DND-41 (cell line): ENCODE data around the gene ARRDC4.

Experiments
- ATAC-seq: fragments of 200-7000 bp; cut with Tn5 transposase; 3 replicates; pipeline ENCODE4 v1.9.1; 2021; ENCODE audit warnings: low read depth; ENCODE audit not compliant: insufficient read depth
- DNase-seq: peaks from one replicate; pipeline ENCODE4 v3.0.0-alpha.2; 2020
- H2AFZ ChIP-seq: 2 replicates; pipeline ENCODE4 v1.6.0; 2012; ENCODE audit warnings: low read depth, low read length
- H3K27ac ChIP-seq: 2 replicates; pipeline ENCODE4 v1.5.1; 2012; ENCODE audit warnings: low read length, inconsistent platforms
- H3K27me3 ChIP-seq: fragments of 200-600 bp; sonication (generic); 2 replicates; pipeline ENCODE4 v1.6.0; 2012; ENCODE audit warnings: low read length, mild to moderate bottlenecking, inconsistent platforms; ENCODE audit not compliant: insufficient read depth, poor library complexity
- H3K36me3 ChIP-seq: 2 replicates; pipeline ENCODE4 v1.5.1; 2012; ENCODE audit warnings: low read length, inconsistent platforms; ENCODE audit not compliant: insufficient read depth
- H3K4me1 ChIP-seq: 2 replicates; pipeline ENCODE4 v1.5.1; 2012; ENCODE audit warnings: mild to moderate bottlenecking, low read length; ENCODE audit not compliant: insufficient read depth
- H3K4me2 ChIP-seq: 2 replicates; pipeline ENCODE4 v1.6.0; 2012; ENCODE audit warnings: mild to moderate bottlenecking, moderate library complexity, low read length, inconsistent platforms; ENCODE audit not compliant: insufficient read depth
- H3K4me3 ChIP-seq, 2 experiments: fragments of 200-600 bp in 1 of 2; shearing (Covaris generic) in 1 of 2; 2 replicates each; pipeline ENCODE4 v1.5.1; 2012 to 2016; ENCODE audit warnings: inconsistent platforms in 2 of 2, low read length in 2 of 2, mild to moderate bottlenecking in 2 of 2, low read depth in 1 of 2, moderate library complexity in 1 of 2
- H3K79me2 ChIP-seq: 2 replicates; pipeline ENCODE4 v1.6.0; 2012; ENCODE audit warnings: low read length, inconsistent platforms; ENCODE audit not compliant: insufficient read depth
- H3K9ac ChIP-seq: 2 replicates; pipeline ENCODE4 v1.6.0; 2012; ENCODE audit warnings: low read depth, mild to moderate bottlenecking, inconsistent platforms, low read length, moderate library complexity
- H3K9me3 ChIP-seq: 2 replicates; pipeline ENCODE4 v1.5.1; 2012; ENCODE audit warnings: low read length, moderate library complexity, mild to moderate bottlenecking, inconsistent platforms; ENCODE audit not compliant: insufficient read depth, severe bottlenecking
- H4K20me1 ChIP-seq: 2 replicates; pipeline ENCODE4 v1.6.0; 2012; ENCODE audit warnings: low read length; ENCODE audit not compliant: insufficient read depth
- CTCF ChIP-seq: IDR thresholded peaks from 2 replicates; pipeline ENCODE4 v1.5.1; 2012; ENCODE audit warnings: borderline replicate concordance, low read length, moderate library complexity, mild to moderate bottlenecking; ENCODE audit not compliant: poor library complexity, severe bottlenecking; ENCODE audit errors: extremely low read depth
- EZH2 ChIP-seq: IDR thresholded peaks from 3 replicates; pipeline ENCODE4 v1.6.1; 2012; ENCODE audit warnings: borderline replicate concordance, low read depth, mild to moderate bottlenecking, moderate library complexity, low read length, inconsistent platforms; ENCODE audit not compliant: severe bottlenecking

ARRDC4 gene

GRCh38 chr15:97959724-97960363, 659 bp upstream of the ARRDC4 start:
- Histone ChIP-seq H3K4me3 (peak overlapping the region; percentile 9 to 57; a peak in 3 of 4 replicates), H3K9me3 (no peaks in the 10 kb centered on the region), H4K20me1 (no peaks in the 10 kb centered on the region), H3K4me1 (peaks cover 44% of the 10 kb centered on the region), H2AFZ (peak overlapping the region; percentile 67), H3K4me2 (peak overlapping the region; percentile 78), H3K79me2 (peaks cover 46% of the 10 kb centered on the region), H3K27me3 (no peaks in the 10 kb centered on the region), H3K36me3 (peaks cover 20% of the 10 kb centered on the region), H3K27ac (peak overlapping the region; percentile 69), H3K9ac (peak overlapping the region; percentile 54)
- no peak for DNase-seq
- no peak for TF ChIP-seq EZH2
- TF ChIP-seq CTCF, result no peak
- ATAC-seq, result no peak

GRCh38 chr15:97961067-97961954, 808 bp downstream of the ARRDC4 start:
- H2AFZ ChIP-seq, result peak overlapping the region; percentile 65
- H4K20me1 ChIP-seq, result no peaks in the 10 kb centered on the region
- H3K79me2 ChIP-seq, result peaks cover 57% of the 10 kb centered on the region
- peak overlapping the region; percentile 79 for H3K9ac ChIP-seq
- peak overlapping the region; percentile 69 for H3K4me2 ChIP-seq
- H3K27ac ChIP-seq, result peak overlapping the region; percentile 86
- peaks cover 33% of the 10 kb centered on the region for H3K36me3 ChIP-seq
- ATAC-seq (no peak), DNase-seq (peak; percentile 24)
- TF ChIP-seq CTCF (no peak), EZH2 (no peak)
- H3K4me3 ChIP-seq, result peak overlapping the region; percentile 80; a peak in 3 of 4 replicates
- H3K4me1 ChIP-seq, result peaks cover 59% of the 10 kb centered on the region
- H3K9me3 ChIP-seq, result no peaks in the 10 kb centered on the region
- no peaks in the 10 kb centered on the region for H3K27me3 ChIP-seq

GRCh38 chr15:97962263-97962662, 1.8 kb downstream of the ARRDC4 start:
- Histone ChIP-seq H3K27ac (peak overlapping the region; percentile 86), H3K79me2 (peaks cover 57% of the 10 kb centered on the region), H3K27me3 (no peaks in the 10 kb centered on the region), H4K20me1 (no peaks in the 10 kb centered on the region), H3K9ac (peak overlapping the region; percentile 79), H3K9me3 (no peaks in the 10 kb centered on the region), H3K36me3 (peaks cover 33% of the 10 kb centered on the region), H3K4me2 (peak overlapping the region; percentile 69), H3K4me3 (peak overlapping the region; percentile 80; a peak in 3 of 4 replicates), H3K4me1 (peaks cover 68% of the 10 kb centered on the region), H2AFZ (0 out of 2 replicates have a peak overlapping the region, but pooled peaks have one; percentile 7)
- ATAC-seq (no peak), DNase-seq (no peak)
- no peak for TF ChIP-seq CTCF
- TF ChIP-seq EZH2, result no peak
